Measurements from ENCODE around the gene HCN3.

The HCN3 gene

GRCh38 chr1:155269381-155269780 lies 7.9 kb upstream of the HCN3 start:
- Histone ChIP-seq H3K27ac (replicated peaks; ENCODE audit: low read length) (no peak overlapping the region), H3K36me3 (replicated peaks in 1 of 2; ENCODE audit: control insufficient read depth in 2 of 2, insufficient read depth in 2 of 2, low read length in 2 of 2) (peaks cover 55 to 78% of the 10 kb centered on the region in 2 donors), H3K23ac (ENCODE audit: low read depth, low read length, poor library complexity) (no peak overlapping the region), H3K18ac (ENCODE audit: low read length) (no peak overlapping the region), H3K9me3 (replicated peaks in 1 of 2; ENCODE audit: control insufficient read depth in 2 of 2, insufficient read depth in 1 of 2, low read depth in 1 of 2, low read length in 2 of 2) (no peaks in the 10 kb centered on the region), H3K9ac (ENCODE audit: low read depth, low read length, poor library complexity) (no peak overlapping the region), H3K79me1 (ENCODE audit: low read depth, low read length) (peaks cover 6% of the 10 kb centered on the region), H3K27me3 (ENCODE audit: control insufficient read depth in 3 of 3, insufficient read depth in 3 of 3, low read depth in 1 of 3, low read length in 3 of 3) (no peaks in the 10 kb centered on the region), H3K4me3 (ENCODE audit: low read length in 2 of 2) (no peak overlapping the region), H3K4me2 (ENCODE audit: insufficient read depth, low read length, poor library complexity, severe bottlenecking) (no peak overlapping the region), H3K4me1 (ENCODE audit: control insufficient read depth in 2 of 2, insufficient read depth in 1 of 2, low read depth in 1 of 2, low read length in 2 of 2) (peaks cover 5 to 7% of the 10 kb centered on the region in 2 donors), H2BK5ac (ENCODE audit: low read length) (no peak overlapping the region), H2BK15ac (ENCODE audit: low read length) (no peak overlapping the region), H4K8ac (ENCODE audit: low read depth, low read length) (no peak overlapping the region), H2BK120ac (ENCODE audit: low read depth, low read length) (no peak overlapping the region), H4K91ac (ENCODE audit: low read depth, low read length, poor library complexity) (no peak overlapping the region), H3K4ac (ENCODE audit: low read length) (no peak overlapping the region), H2AK5ac (ENCODE audit: low read depth, low read length) (no peak overlapping the region), H3K14ac (ENCODE audit: low read length) (no peak overlapping the region), H2AFZ (ENCODE audit: low read length) (no peak overlapping the region), H2BK12ac (ENCODE audit: low read length) (no peak overlapping the region)
- DNase-seq (ENCODE audit: low spot score), result no peak
- WGBS, 2 donors (ENCODE audit: extremely low coverage in 2 of 2, insufficient read length in 2 of 2, insufficient replicate concordance in 1 of 2), result no CpG with 5 or more reads among the region's 21 CpGs

- peaks cover 6% of the 10 kb centered on the region for H3K79me1 ChIP-seq (ENCODE audit: low read depth, low read length)
- H3K4me3 ChIP-seq (ENCODE audit: low read length in 2 of 2), result peak overlapping the region; percentile 75 to 95
- H2BK120ac ChIP-seq (ENCODE audit: low read depth, low read length), result no peak overlapping the region
- peak overlapping the region; percentile 78 for H3K27ac ChIP-seq (replicated peaks; ENCODE audit: low read length)
- no CpG with 5 or more reads among the region's 44 CpGs for WGBS, 2 donors (ENCODE audit: extremely low coverage in 2 of 2, insufficient read length in 2 of 2, insufficient replicate concordance in 1 of 2)
- no peak overlapping the region for H4K8ac ChIP-seq (ENCODE audit: low read depth, low read length)
- H2BK5ac ChIP-seq (ENCODE audit: low read length), result no peak overlapping the region
- no peaks in the 10 kb centered on the region for H3K27me3 ChIP-seq (ENCODE audit: control insufficient read depth in 3 of 3, insufficient read depth in 3 of 3, low read depth in 1 of 3, low read length in 3 of 3)
- peak overlapping the region; percentile 75 for H3K9ac ChIP-seq (ENCODE audit: low read depth, low read length, poor library complexity)
- DNase-seq (ENCODE audit: low spot score), result no peak
- no peak overlapping the region for H3K14ac ChIP-seq (ENCODE audit: low read length)
- no peaks in the 10 kb centered on the region for H3K9me3 ChIP-seq (replicated peaks in 1 of 2; ENCODE audit: control insufficient read depth in 2 of 2, insufficient read depth in 1 of 2, low read depth in 1 of 2, low read length in 2 of 2)
- H2BK12ac ChIP-seq (ENCODE audit: low read length), result no peak overlapping the region
- peak overlapping the region; percentile 91 for H3K23ac ChIP-seq (ENCODE audit: low read depth, low read length, poor library complexity)
- peak overlapping the region; percentile 59 for H3K4me2 ChIP-seq (ENCODE audit: insufficient read depth, low read length, poor library complexity, severe bottlenecking)
- peak overlapping the region; percentile 75 for H2AFZ ChIP-seq (ENCODE audit: low read length)
- H3K36me3 ChIP-seq (replicated peaks in 1 of 2; ENCODE audit: control insufficient read depth in 2 of 2, insufficient read depth in 2 of 2, low read length in 2 of 2), result peaks cover 34 to 47% of the 10 kb centered on the region in 2 donors
- no peak overlapping the region for H4K91ac ChIP-seq (ENCODE audit: low read depth, low read length, poor library complexity)
- H2AK5ac ChIP-seq (ENCODE audit: low read depth, low read length), result peak overlapping the region; percentile 45
- H2BK15ac ChIP-seq (ENCODE audit: low read length), result no peak overlapping the region
- H3K18ac ChIP-seq (ENCODE audit: low read length), result peak overlapping the region; percentile 96
- H3K4ac ChIP-seq (ENCODE audit: low read length), result no peak overlapping the region
- H3K4me1 ChIP-seq (ENCODE audit: control insufficient read depth in 2 of 2, insufficient read depth in 1 of 2, low read depth in 1 of 2, low read length in 2 of 2), result peaks cover 10% of the 10 kb centered on the region in 2 donors
Measured at GRCh38 chr1:155272466-155273342, 4.6 kb upstream of the HCN3 start.

GRCh38 chr1:155273343-155274245 lies 3.7 kb upstream of the HCN3 start, which contains the start of gene CLK2:
TSS of gene CLK2 (minus strand) at chr1:155273504. CDS start at chr1:155270977, 2,527 bp downstream.
- peak within 1 kb of the TSS; percentile 75 for H2AFZ ChIP-seq (ENCODE audit: low read length)
- no peaks in the 10 kb centered on the region for H3K27me3 ChIP-seq (ENCODE audit: control insufficient read depth in 3 of 3, insufficient read depth in 3 of 3, low read depth in 1 of 3, low read length in 3 of 3)
- H2BK15ac ChIP-seq (ENCODE audit: low read length), result no peak within 1 kb of the TSS
- no peak within 1 kb of the TSS for H2BK120ac ChIP-seq (ENCODE audit: low read depth, low read length)
- H3K79me1 ChIP-seq (ENCODE audit: low read depth, low read length), result peaks cover 6% of the 10 kb centered on the region
- H3K9me3 ChIP-seq (replicated peaks in 1 of 2; ENCODE audit: control insufficient read depth in 2 of 2, insufficient read depth in 1 of 2, low read depth in 1 of 2, low read length in 2 of 2), result no peaks in the 10 kb centered on the region
- H3K4me3 ChIP-seq (ENCODE audit: low read length in 2 of 2), result peak within 1 kb of the TSS; percentile 75 to 95
- H3K4me2 ChIP-seq (ENCODE audit: insufficient read depth, low read length, poor library complexity, severe bottlenecking), result peak within 1 kb of the TSS; percentile 59
- H3K27ac ChIP-seq (replicated peaks; ENCODE audit: low read length), result peak within 1 kb of the TSS; percentile 78
- peak; percentile 94 for DNase-seq (ENCODE audit: low spot score)
- H3K23ac ChIP-seq (ENCODE audit: low read depth, low read length, poor library complexity), result peak within 1 kb of the TSS; percentile 91
- no peak within 1 kb of the TSS for H3K4ac ChIP-seq (ENCODE audit: low read length)
- H3K9ac ChIP-seq (ENCODE audit: low read depth, low read length, poor library complexity), result peak within 1 kb of the TSS; percentile 75
- H3K36me3 ChIP-seq (replicated peaks in 1 of 2; ENCODE audit: control insufficient read depth in 2 of 2, insufficient read depth in 2 of 2, low read length in 2 of 2), result peaks cover 25 to 38% of the 10 kb centered on the region in 2 donors
- no peak within 1 kb of the TSS for H3K14ac ChIP-seq (ENCODE audit: low read length)
- peaks cover 14 to 17% of the 10 kb centered on the region in 2 donors for H3K4me1 ChIP-seq (ENCODE audit: control insufficient read depth in 2 of 2, insufficient read depth in 1 of 2, low read depth in 1 of 2, low read length in 2 of 2)
- peak within 1 kb of the TSS; percentile 45 for H2AK5ac ChIP-seq (ENCODE audit: low read depth, low read length)
- H4K91ac ChIP-seq (ENCODE audit: low read depth, low read length, poor library complexity), result no peak within 1 kb of the TSS
- H2BK5ac ChIP-seq (ENCODE audit: low read length), result no peak within 1 kb of the TSS
- WGBS, 2 donors (ENCODE audit: extremely low coverage in 2 of 2, insufficient read length in 2 of 2, insufficient replicate concordance in 1 of 2), result no CpG with 5 or more reads among the region's 61 CpGs
- no peak within 1 kb of the TSS for H4K8ac ChIP-seq (ENCODE audit: low read depth, low read length)
- H3K18ac ChIP-seq (ENCODE audit: low read length), result peak within 1 kb of the TSS; percentile 96
- H2BK12ac ChIP-seq (ENCODE audit: low read length), result no peak within 1 kb of the TSS

Measured in neuronal stem cell (in vitro differentiated cells).